Mucosa of descending colon (tissue), 3 donors: ENCODE results near the gene CEP104. TPM values are rescaled to one million over a fixed set of nuclear protein-coding genes. Genes with fewer than 3 reads are reported as not detected.

ENCODE experiments used
- ATAC-seq: fragments of 200-7000 bp; cut with Tn5 transposase; one replicate; pipeline ENCODE4 v1.9.1; 2020; ENCODE audit warnings: mild to moderate bottlenecking, moderate library complexity
- DNase-seq, 3 donors: peaks; one replicate each; pipeline ENCODE4 v3.0.0-alpha.2; 2020
- H3K36me3 ChIP-seq: fragments of 200-600 bp; one replicate; pipeline ENCODE4 v1.8.0; 2021; ENCODE audit warnings: low read depth, mild to moderate bottlenecking
- H3K4me1 ChIP-seq: fragments of 200-600 bp; one replicate; pipeline ENCODE4 v1.8.0; 2021; ENCODE audit warnings: low read depth, mild to moderate bottlenecking
- H3K4me3 ChIP-seq: fragments of 200-600 bp; one replicate; pipeline ENCODE4 v1.8.0; 2021; ENCODE audit warnings: mild to moderate bottlenecking
- H3K9me3 ChIP-seq: fragments of 200-600 bp; one replicate; pipeline ENCODE4 v1.8.0; 2021; ENCODE audit warnings: mild to moderate bottlenecking
- intact Hi-C, 2 donors: fragments of 100-400 bp; cut with DNase I in 1 of 2; cut with micrococcal nuclease in 1 of 2; formaldehyde crosslinking; loops; one replicate each; pipeline versions ENCODE4 v1.11.0 to v1.11.1; 2022; cut with DNase I, micrococcal nuclease
- total RNA-seq, 3 donors: library from RNA; stranded (reverse); fragmentation: NEBNext Ultra II Directional in 2 of 3; extraction: Animal tissue kit (Norgen Biotek cat#: 25700) in 2 of 3; gene quantifications; one replicate each; pipeline versions ENCODE4 v1.2.1 to v1.2.4, GENCODE V29; 2021 to 2023
- TF ChIP-seq, protein P1 (sequence below): fragments of 200-600 bp; IDR thresholded peaks from one replicate; pipeline ENCODE4 v1.8.0; 2022; ENCODE audit warnings: antibody characterized with exemption, mild to moderate bottlenecking
- donor health status: DM: no; HTN: no; CAD: no; lungs with moderate emphysema.
- donor health status: DM: no; HTN: no; CAD: no.
- donor health status: DM: no; HTN: yes; CAD: no.

Gene CEP104
- total RNA-seq, 3 donors from 2014 or later = 33.4 to 62.0 (median 36.1) TPM

GRCh38 chr1:3838788-3839187, 18.2 kb downstream of the CEP104 start:
- H3K4me1 ChIP-seq = no peaks in the 10 kb centered on the region
- ATAC-seq (no peak), DNase-seq (no peak)
- TF ChIP-seq, protein P1, sequence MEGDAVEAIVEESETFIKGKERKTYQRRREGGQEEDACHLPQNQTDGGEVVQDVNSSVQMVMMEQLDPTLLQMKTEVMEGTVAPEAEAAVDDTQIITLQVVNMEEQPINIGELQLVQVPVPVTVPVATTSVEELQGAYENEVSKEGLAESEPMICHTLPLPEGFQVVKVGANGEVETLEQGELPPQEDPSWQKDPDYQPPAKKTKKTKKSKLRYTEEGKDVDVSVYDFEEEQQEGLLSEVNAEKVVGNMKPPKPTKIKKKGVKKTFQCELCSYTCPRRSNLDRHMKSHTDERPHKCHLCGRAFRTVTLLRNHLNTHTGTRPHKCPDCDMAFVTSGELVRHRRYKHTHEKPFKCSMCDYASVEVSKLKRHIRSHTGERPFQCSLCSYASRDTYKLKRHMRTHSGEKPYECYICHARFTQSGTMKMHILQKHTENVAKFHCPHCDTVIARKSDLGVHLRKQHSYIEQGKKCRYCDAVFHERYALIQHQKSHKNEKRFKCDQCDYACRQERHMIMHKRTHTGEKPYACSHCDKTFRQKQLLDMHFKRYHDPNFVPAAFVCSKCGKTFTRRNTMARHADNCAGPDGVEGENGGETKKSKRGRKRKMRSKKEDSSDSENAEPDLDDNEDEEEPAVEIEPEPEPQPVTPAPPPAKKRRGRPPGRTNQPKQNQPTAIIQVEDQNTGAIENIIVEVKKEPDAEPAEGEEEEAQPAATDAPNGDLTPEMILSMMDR = no peak
- intact Hi-C loops = no loop called here
- no peak overlapping the region for H3K4me3 ChIP-seq
- H3K36me3 ChIP-seq = peaks cover 9% of the 10 kb centered on the region
- H3K9me3 ChIP-seq = peaks cover 6% of the 10 kb centered on the region

DNA sequence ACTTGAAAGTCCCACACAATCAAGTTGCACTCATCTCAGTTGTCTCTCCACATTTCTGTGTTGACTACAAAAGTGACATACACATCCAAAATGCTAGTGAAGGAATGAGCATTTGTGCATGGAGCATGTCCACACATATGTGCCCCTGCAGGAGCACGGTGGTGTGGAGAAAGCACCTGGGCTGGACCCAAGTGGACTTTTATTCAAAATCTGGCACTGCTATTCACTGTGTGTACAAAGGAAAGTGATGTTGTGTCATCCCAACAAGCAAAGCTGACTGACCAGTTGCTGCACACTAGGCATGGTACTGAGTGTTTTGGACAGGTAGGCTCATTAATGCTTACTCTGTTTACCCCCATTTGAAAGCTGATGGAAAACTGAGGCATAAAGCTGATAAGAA, 19.3 kb downstream of the CEP104 start:
- DNase-seq (no peak), ATAC-seq (no peak)
- H3K4me3 ChIP-seq = no peak overlapping the region
- TF ChIP-seq, protein P1 = no peak
- H3K36me3 ChIP-seq = peaks cover 13% of the 10 kb centered on the region
- no peaks in the 10 kb centered on the region for H3K4me1 ChIP-seq
- H3K9me3 ChIP-seq = peaks cover 6% of the 10 kb centered on the region
- intact Hi-C loops = no loop called here

- Histone ChIP-seq H3K4me1 (no peaks in the 10 kb centered on the region), H3K36me3 (peaks cover 13% of the 10 kb centered on the region), H3K9me3 (peaks cover 6% of the 10 kb centered on the region), H3K4me3 (no peak overlapping the region)
- DNase-seq (no peak), ATAC-seq (no peak)
- intact Hi-C loops = no loop called here
- TF ChIP-seq, protein P1 = no peak
Measured at GRCh38 chr1:3837200-3837599, 19.8 kb downstream of the CEP104 start.

DNA sequence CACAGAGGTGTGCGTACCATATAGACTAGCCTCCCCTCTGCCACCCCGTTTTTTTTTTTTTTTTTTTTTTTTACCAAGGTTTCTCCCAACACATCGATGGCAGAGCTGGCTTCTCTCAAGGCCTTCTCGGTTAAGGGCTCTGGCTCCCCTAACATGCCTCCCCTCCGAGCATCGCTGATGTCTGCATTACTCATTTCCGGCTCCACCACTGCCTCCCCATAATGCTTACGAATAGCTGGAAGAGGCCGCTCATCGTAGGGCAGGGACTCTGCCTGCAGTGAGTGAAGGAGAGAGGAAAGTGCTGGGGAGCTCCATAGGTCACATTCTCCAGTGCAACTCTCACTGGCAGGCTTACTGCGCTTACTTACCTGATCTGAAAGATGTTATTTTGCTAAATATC, 20.6 kb downstream of the CEP104 start:
- ATAC-seq (no peak), DNase-seq (no peak)
- Histone ChIP-seq H3K9me3 (peaks cover 6% of the 10 kb centered on the region), H3K36me3 (peaks cover 13% of the 10 kb centered on the region), H3K4me1 (no peaks in the 10 kb centered on the region), H3K4me3 (no peak overlapping the region)
- intact Hi-C loops = no loop called here
- TF ChIP-seq, protein P1 = no peak

DNA sequence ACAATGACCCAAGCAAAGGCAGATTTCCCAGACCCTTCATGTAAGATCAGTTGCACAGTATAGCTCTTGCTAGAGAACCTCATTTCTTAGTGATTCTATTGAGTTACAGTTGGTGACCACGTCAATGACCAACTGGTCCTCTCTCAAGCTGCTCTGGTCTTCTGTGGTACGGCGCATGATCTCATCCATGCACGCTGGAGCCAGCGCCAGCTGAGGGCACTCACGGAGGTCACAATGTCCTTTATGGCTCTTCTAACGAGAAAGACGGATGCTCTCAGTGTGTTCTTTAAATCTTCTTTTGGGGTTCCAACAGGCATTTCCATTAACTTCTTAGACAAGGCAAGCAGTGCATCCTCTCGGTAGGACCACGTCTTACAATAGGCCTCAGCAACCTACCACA, 22.3 kb downstream of the CEP104 start:
- peaks cover 6% of the 10 kb centered on the region for H3K9me3 ChIP-seq
- H3K4me1 ChIP-seq = no peaks in the 10 kb centered on the region
- H3K36me3 ChIP-seq = peaks cover 17% of the 10 kb centered on the region
- ATAC-seq (no peak), DNase-seq (no peak)
- no peak overlapping the region for H3K4me3 ChIP-seq
- intact Hi-C loops = no loop called here
- TF ChIP-seq, protein P1 = no peak

- intact Hi-C loops = no loop called here
- no peak for ATAC-seq
Measured at GRCh38 chr1:3831689-3832088, 25.3 kb downstream of the CEP104 start.

More at GRCh38 chr1:3831689-3832088, 25.3 kb downstream of the CEP104 start:
- Histone ChIP-seq H3K36me3 (peaks cover 8% of the 10 kb centered on the region), H3K4me3 (no peak overlapping the region), H3K4me1 (no peaks in the 10 kb centered on the region), H3K9me3 (no peaks in the 10 kb centered on the region)
- TF ChIP-seq, protein P1 = no peak
- no peak for DNase-seq
